ENCODE data around the gene TPST2. TPM values are rescaled to one million over a fixed set of nuclear protein-coding genes. Genes with fewer than 3 reads are reported as not detected.

Gene TPST2
- total RNA-seq, 1 donor from 2014 or later = 56.0 TPM

GRCh38 chr22:26580240-26580962 lies 9.5 kb downstream of the TPST2 start:
- DNase-seq (ENCODE audit: low spot score) = no peak

DNA sequence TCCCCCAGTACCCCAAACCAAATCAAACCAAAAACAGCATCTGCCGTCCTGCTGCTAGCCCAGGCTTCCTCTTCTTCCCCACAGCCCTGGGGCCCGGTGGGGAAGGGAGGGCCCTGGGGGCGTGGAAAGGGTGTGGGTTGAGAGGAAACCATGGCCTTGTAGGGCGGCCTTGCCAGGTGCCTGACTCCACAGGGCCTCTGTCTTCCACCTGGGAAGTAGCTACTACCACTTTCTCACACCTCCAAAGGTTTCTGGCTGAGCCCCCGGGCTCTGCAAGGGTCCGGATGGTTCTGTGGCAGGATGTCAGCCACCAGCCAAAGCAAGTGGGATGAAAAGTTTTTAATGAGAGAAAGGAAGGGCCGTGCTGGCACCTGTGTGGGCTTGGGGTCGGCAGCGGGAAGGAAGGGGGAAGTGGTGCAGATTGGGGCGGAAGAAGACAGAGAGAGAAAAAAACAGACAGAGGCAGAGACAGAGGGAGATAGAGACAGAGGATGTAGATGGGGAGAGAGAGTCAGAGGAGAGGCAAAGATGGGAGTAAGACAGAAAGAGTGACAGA lies 10.5 kb downstream of the TPST2 start:
- DNase-seq (ENCODE audit: low spot score) = no peak

DNA sequence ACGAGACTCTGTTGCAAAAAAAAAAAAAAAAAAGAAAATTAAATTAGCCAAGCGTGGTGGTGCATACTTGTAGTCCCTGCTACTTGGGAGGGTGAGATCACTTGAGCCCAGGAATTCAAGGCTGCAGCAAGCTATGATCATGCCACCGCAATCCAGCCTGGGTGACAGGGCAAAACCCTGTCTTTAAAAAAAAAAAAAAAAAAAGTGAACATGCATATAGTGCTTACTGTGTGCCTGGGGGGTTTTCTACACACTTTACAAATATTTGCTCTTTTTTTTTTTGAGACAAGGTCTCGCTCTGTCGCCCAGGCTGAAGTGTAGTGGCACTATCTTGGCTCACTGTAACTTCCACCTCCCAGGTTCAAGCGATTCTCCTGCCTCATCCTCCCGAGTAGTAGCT lies 12.9 kb downstream of the TPST2 start:
- no peak for DNase-seq (ENCODE audit: low spot score)

DNA sequence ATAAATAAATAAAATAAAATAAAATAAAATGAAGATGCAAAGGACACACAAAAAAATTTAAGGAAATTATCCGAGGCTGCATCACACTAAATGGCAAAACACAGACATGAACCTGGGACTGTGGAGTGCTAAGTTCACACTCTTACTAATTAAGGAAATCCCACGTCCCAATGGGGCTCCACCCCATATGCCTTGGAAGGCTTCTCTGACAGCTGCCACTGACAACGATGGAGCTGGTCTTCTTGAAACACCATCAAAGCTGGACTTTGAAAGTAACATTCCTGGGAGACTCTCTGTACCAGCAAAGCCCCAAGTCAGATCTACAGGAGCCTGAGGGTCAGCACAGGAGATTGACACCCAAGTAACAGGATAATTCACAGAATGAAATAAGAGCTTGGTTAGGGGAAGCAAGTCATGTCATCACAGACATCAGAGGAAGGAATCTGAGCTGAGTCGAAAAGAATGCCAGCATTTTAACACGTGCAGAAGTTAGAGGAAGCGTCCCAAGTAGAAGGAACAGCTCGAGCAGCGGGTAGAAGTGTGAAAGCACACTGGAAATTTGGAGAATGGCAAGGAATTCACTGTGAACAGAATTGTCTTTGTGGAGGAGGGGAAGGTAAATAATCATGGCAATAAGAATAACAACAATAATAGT lies 13.8 kb downstream of the TPST2 start:
- no peak for DNase-seq (ENCODE audit: low spot score)

- DNase-seq (ENCODE audit: low spot score) = no peak
Measured at GRCh38 chr22:26574001-26574723, 15.8 kb downstream of the TPST2 start.

DNA sequence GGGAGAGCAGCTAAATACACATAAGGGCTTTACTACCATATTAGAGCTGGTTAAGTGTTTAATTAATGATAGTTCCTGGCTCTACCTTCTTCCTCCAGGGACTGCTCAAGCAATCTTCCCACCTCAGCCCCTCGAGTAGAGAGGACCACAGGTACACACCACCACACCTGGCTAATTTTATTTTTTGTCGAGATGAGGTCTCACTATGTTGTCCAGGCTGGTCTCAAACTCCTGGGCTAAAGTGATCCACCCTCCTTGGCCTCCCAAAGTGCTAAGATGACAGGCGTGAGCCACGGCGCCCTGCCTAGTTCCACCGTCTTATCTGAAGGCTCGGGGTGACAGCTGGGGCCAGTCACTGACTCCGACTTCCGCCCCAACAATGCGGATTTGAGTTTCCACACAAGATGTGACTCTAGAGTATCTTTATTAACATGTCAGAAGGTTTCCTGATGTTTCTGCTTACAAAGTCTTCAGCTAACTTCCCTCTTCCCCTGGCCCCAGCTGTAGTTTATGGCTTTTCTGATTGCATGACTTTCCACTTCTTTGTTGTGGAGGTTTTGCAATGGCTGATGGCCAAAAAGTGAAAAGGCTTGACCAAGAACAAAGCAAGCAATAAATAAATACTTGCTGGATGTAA lies 16.8 kb downstream of the TPST2 start:
- peak; percentile 51 for DNase-seq (ENCODE audit: low spot score)

- no peak for DNase-seq (ENCODE audit: low spot score)
Measured at GRCh38 chr22:26570864-26571525, 18.9 kb downstream of the TPST2 start.

DNA sequence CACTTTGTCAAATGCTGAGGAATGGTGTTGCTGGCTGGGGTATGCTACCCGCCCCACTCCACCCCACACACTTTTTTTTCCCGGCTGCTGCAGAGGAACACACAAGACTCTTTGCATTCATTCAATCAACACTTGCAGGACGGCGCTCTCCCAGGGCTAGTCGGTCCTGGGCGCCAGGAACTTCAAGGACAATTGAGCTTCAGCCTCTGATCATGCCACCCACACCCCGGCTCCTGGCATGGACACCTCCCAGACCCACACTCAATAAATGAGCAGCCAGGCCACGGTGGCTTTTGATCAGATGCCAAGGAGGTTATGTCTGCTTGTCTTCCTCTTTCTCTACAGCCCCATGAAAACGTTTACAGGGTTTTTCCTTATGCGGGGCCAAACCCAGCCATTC lies 19.8 kb downstream of the TPST2 start:
- DNase-seq (ENCODE audit: low spot score) = peak; percentile 23

GRCh38 chr22:26568207-26568706 lies 21.7 kb downstream of the TPST2 start:
- DNase-seq (ENCODE audit: low spot score) = no peak

DNA sequence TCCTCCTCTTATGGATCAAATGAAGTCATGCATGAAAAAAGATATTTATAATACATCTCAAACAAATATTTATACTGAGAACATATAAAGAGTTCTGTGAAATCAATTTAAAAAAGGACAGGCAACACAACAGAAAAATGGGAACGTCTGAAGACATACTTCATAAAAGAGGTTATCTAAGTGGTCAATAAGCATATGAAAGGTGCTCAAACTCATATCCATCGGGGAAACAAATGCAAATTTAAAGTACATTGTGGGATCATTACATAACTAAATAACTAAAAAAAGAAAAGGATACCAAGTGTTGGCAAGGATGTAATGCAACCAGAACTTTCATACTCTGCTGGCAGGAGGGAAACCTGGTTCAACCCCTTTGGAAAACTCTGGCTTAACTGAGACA lies 22.3 kb downstream of the TPST2 start:
- no peak for DNase-seq (ENCODE audit: low spot score)

DNA sequence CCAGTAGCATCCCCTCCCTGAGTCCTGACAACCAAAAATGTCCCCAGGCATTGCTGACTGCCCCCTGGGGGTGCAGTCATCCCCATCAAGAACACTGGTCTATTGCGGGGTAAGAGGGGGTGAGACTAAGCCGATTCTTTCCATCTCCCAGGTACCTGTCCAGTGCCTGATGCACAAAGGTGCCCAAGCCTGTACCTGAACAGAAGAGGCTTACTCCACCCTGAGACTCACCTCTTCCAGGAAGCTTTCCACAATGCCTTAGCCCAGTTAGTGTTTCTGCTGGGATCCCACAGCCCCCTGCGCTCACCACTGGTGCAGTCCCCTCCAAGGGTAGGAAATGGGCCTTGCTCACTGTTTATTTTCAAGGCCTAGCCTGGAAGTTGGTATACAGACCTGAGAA lies 22.9 kb downstream of the TPST2 start:
- DNase-seq (ENCODE audit: low spot score) = no peak

GRCh38 chr22:26565889-26566288 lies 24.0 kb downstream of the TPST2 start:
- no peak for DNase-seq (ENCODE audit: low spot score)

- DNase-seq (ENCODE audit: low spot score) = no peak
Measured at GRCh38 chr22:26565181-26565580, 24.8 kb downstream of the TPST2 start.

GRCh38 chr22:26564672-26565071 lies 25.3 kb downstream of the TPST2 start:
- DNase-seq (ENCODE audit: low spot score) = no peak

- DNase-seq (ENCODE audit: low spot score) = no peak
Measured at GRCh38 chr22:26564181-26564580, 25.8 kb downstream of the TPST2 start.

- DNase-seq (ENCODE audit: low spot score) = no peak
Measured at GRCh38 chr22:26563022-26563421, 26.9 kb downstream of the TPST2 start.

- peak; percentile 15 for DNase-seq (ENCODE audit: low spot score)
Measured at GRCh38 chr22:26561756-26562417, 28.0 kb downstream of the TPST2 start.

DNA sequence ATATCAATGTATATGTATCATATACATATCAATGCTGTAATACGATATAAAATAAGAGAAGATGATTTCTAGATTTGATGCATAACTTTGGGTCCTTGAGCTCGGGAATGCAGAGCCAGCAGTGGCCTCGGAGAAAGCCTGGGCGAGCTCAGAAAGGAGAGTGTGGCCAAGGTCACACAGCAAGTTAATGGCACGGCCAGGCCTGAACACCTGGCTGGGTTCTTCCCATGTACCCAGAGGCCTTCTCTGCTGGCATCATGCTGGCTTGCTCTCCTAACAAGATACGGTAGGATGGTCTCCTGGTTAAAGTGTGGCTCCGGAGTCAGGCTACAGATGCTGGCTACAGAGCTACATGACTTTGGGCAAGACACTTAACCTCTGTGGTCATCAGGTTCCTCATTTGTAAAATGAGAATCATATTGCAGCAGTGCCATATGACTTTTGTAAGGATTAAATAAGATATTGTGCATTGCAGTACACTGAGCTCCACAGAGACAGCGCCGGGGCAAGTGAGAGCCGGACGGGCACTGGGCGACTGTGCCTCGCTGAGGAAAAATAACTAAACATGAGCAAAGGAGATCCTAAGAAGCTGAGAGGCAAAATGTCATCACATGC lies 29.9 kb downstream of the TPST2 start:
- DNase-seq (ENCODE audit: low spot score) = no peak

GRCh38 chr22:26558248-26558895 lies 31.6 kb downstream of the TPST2 start:
- DNase-seq (ENCODE audit: low spot score) = no peak

DNA sequence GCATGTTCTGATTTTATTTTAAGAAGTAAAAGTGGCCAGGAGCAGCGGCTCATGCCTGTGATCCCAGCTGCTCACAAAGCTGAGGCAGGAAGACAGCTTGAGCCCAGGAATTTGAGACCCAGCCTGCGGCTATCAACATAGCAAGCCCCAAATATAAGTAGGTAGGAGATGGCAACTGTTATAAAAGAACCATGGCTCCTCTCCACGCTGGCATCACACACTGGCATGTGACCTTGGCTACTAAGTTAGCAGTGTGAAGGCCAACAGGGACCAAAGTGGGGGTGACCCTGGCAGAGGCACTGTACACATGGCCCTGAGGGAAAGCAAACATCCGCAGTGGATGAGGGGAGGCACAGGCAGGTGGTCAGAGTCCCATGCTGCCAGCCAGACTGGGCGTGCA lies 33.0 kb downstream of the TPST2 start:
- DNase-seq (ENCODE audit: low spot score) = no peak
